ENCODE data around the gene KDM7A. TPM values are rescaled to one million over a fixed set of nuclear protein-coding genes. Genes with fewer than 3 reads are reported as not detected.

KDM7A gene
- total RNA-seq, 2 experiments from 2014 or later = 43.3 to 46.5 TPM

DNA sequence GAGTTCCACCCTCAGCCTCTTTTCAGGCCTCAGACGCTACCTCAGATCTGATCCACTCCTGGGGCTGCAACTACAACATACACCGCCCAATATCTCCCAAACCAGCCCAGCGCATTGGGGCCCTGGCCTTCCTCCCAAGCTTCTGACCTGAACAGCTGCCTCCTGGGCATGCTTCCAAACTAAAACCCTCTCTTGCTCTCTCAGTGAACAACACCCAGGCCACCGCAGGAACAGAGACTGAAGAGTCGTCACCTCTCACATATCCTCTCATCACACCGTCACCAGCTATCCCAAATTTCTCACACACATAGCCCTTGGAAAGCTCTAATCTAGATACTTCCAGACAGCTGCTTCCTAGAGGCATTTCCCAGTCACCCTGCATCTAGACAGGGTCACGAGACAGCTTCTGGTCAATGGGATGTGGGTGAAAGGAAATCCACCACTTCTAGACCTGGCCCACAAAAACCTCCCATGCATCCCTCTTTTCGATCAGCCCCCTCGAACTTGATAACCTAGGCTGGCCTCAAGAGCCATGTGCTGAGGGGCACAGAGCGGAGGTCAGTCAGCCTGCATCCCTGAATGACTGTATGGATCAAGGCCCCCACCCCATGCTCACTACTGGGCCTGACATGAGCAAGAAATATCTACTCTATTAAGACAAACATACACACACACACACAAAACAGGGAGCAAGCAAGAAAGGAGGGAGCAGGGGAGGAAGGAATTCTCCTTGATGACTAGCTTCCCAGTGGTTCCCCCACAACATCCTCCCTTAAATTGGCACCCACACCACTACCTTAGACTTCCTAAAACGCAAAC, 115.8 kb downstream of the KDM7A start:
- Mint-ChIP-seq H3K9me3 (no peaks in the 10 kb centered on the region), H3K27ac (peak overlapping the region; percentile 70), H3K4me1 (ENCODE audit: low read depth) (peaks cover 63% of the 10 kb centered on the region), H3K27me3 (no peaks in the 10 kb centered on the region), H3K36me3 (ENCODE audit: low read depth) (peaks cover 31% of the 10 kb centered on the region), H3K4me3 (peak overlapping the region; percentile 85)
- peak overlapping the region; percentile 38 to 51 for H3K27ac ChIP-seq (ENCODE audit: low read depth in 1 of 2, low read length in 2 of 2)
- DNase-seq = peak in 1 of 14 experiments; percentile 7
- no peaks in the 10 kb centered on the region for H3K9me3 ChIP-seq (ENCODE audit: control insufficient read depth in 1 of 2, insufficient read depth in 1 of 2, low read length in 2 of 2)
- H3K4me3 ChIP-seq (ENCODE audit: low read length) = peak overlapping the region; percentile 71
- peaks cover 49% of the 10 kb centered on the region for H3K4me1 ChIP-seq (ENCODE audit: insufficient read depth, low read length)
- peaks cover 18% of the 10 kb centered on the region for H3K36me3 ChIP-seq (ENCODE audit: insufficient read depth, low read length)
- CTCF ChIA-PET = interaction anchor here (1.3 kb wide), 1 partner anchor 415 kb away, joined by 3 read pairs; no protein-coding TSS in a partner anchor
- no peaks in the 10 kb centered on the region for H3K27me3 ChIP-seq (ENCODE audit: control insufficient read depth in 1 of 2, insufficient read depth in 2 of 2, low read length in 2 of 2)
- TF ChIP-seq, protein P1, sequence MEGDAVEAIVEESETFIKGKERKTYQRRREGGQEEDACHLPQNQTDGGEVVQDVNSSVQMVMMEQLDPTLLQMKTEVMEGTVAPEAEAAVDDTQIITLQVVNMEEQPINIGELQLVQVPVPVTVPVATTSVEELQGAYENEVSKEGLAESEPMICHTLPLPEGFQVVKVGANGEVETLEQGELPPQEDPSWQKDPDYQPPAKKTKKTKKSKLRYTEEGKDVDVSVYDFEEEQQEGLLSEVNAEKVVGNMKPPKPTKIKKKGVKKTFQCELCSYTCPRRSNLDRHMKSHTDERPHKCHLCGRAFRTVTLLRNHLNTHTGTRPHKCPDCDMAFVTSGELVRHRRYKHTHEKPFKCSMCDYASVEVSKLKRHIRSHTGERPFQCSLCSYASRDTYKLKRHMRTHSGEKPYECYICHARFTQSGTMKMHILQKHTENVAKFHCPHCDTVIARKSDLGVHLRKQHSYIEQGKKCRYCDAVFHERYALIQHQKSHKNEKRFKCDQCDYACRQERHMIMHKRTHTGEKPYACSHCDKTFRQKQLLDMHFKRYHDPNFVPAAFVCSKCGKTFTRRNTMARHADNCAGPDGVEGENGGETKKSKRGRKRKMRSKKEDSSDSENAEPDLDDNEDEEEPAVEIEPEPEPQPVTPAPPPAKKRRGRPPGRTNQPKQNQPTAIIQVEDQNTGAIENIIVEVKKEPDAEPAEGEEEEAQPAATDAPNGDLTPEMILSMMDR (IDR thresholded peaks at IDR 0.05) = no peak
- intact Hi-C loops (cut with DNase I, micrococcal nuclease) = loop anchor here (5.0 to 10.0 kb wide), 6 partner anchors 171 to 1491 kb away; partner anchors contain the start of genes AGK (in 1 of the 2), MKRN1 (in 1 of the 2) and SLC37A3 (in 1 of the 2)
- POLR2A ChIA-PET = interaction anchor here (4.5 kb wide), 1 partner anchor 116 kb away, joined by 36 read pairs; the partner anchor contains the start of gene KDM7A
- no peak for ATAC-seq (ENCODE audit: poor library complexity)

DNA sequence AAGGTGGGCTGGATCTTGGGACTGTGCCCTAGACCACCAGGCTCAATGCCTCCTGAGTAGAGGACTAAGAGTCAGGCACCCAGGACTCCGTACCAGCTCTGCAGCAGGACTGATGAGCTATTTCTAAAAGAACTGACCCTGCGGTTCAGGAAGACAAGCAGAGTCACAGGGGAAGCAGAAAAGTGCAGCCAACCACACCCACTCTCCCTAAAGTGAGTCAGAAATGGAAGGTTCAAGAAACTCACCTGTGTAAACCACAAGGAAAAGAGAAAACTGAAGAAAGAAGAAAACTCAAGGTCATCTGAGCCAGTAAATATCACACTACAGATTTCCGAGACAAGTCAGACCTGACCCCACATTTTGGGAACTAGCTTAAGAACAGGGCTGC, 116.5 kb downstream of the KDM7A start:
- H3K4me3 ChIP-seq (ENCODE audit: low read length) = no peak overlapping the region
- H3K27ac ChIP-seq (ENCODE audit: low read depth in 1 of 2, low read length in 2 of 2) = peak overlapping the region in 1 of 2 donors; percentile 40
- H3K4me1 ChIP-seq (ENCODE audit: insufficient read depth, low read length) = peaks cover 49% of the 10 kb centered on the region
- CTCF ChIA-PET = interaction anchor here (1.3 kb wide), 1 partner anchor 414 kb away, joined by 3 read pairs; no protein-coding TSS in a partner anchor
- TF ChIP-seq, protein P1 (IDR thresholded peaks at IDR 0.05) = no peak
- POLR2A ChIA-PET = interaction anchor here (1.1 to 4.5 kb wide), 2 partner anchors 116 to 418 kb away, joined by 3 to 36 read pairs; partner anchors contain the start of gene KDM7A
- Mint-ChIP-seq H3K4me1 (ENCODE audit: low read depth) (peaks cover 68% of the 10 kb centered on the region), H3K27me3 (no peaks in the 10 kb centered on the region), H3K4me3 (peak overlapping the region; percentile 85), H3K9me3 (no peaks in the 10 kb centered on the region), H3K36me3 (ENCODE audit: low read depth) (peaks cover 34% of the 10 kb centered on the region), H3K27ac (peak overlapping the region; percentile 70)
- ATAC-seq (ENCODE audit: poor library complexity) (no peak), DNase-seq (no peak)
- H3K9me3 ChIP-seq (ENCODE audit: control insufficient read depth in 1 of 2, insufficient read depth in 1 of 2, low read length in 2 of 2) = no peaks in the 10 kb centered on the region
- intact Hi-C loops (cut with DNase I, micrococcal nuclease) = loop anchor here (5.0 to 10.0 kb wide), 6 partner anchors 172 to 1492 kb away; partner anchors contain the start of genes AGK (in 1 of the 2), MKRN1 (in 1 of the 2) and SLC37A3 (in 1 of the 2)
- peaks cover 20% of the 10 kb centered on the region for H3K36me3 ChIP-seq (ENCODE audit: insufficient read depth, low read length)
- no peaks in the 10 kb centered on the region for H3K27me3 ChIP-seq (ENCODE audit: control insufficient read depth in 1 of 2, insufficient read depth in 2 of 2, low read length in 2 of 2)
